ENCODE measurements around the gene WNT11. TPM values are rescaled to one million over a fixed set of nuclear protein-coding genes. Genes with fewer than 3 reads are reported as not detected.

The WNT11 gene
- polyA plus RNA-seq, 4 donors = 13.1 to 28.1 (median 15.8) TPM

GRCh38 chr11:76159303-76159937, 46.9 kb downstream of the WNT11 start:
- no peak for DNase-seq (ENCODE audit: low read depth in 4 of 4, low spot score in 3 of 4)

- no peak for DNase-seq (ENCODE audit: low read depth in 4 of 4, low spot score in 3 of 4)
Observed at GRCh38 chr11:76158394-76159302, 47.7 kb downstream of the WNT11 start.

GRCh38 chr11:76157891-76158290, 48.4 kb downstream of the WNT11 start:
- DNase-seq (ENCODE audit: low read depth in 4 of 4, low spot score in 3 of 4) = no peak

- no peak for DNase-seq (ENCODE audit: low read depth in 4 of 4, low spot score in 3 of 4)
Observed at GRCh38 chr11:76156971-76157427, 49.3 kb downstream of the WNT11 start.

GRCh38 chr11:76155500-76156227, 50.6 kb downstream of the WNT11 start:
- DNase-seq (ENCODE audit: low read depth in 4 of 4, low spot score in 3 of 4) = no peak

- DNase-seq (ENCODE audit: low read depth in 4 of 4, low spot score in 3 of 4) = no peak
Observed at GRCh38 chr11:76153571-76153923, 52.8 kb downstream of the WNT11 start.

GRCh38 chr11:76152741-76153570, 53.3 kb downstream of the WNT11 start:
- no peak for DNase-seq (ENCODE audit: low read depth in 4 of 4, low spot score in 3 of 4)

GRCh38 chr11:76152086-76152681, 54.1 kb downstream of the WNT11 start:
- peak in 2 of 4 donors; percentile 61 to 69 for DNase-seq (ENCODE audit: low read depth in 4 of 4, low spot score in 3 of 4)

GRCh38 chr11:76151556-76152085, 54.7 kb downstream of the WNT11 start:
- DNase-seq (ENCODE audit: low read depth in 4 of 4, low spot score in 3 of 4) = no peak

- DNase-seq (ENCODE audit: low read depth in 4 of 4, low spot score in 3 of 4) = no peak
Observed at GRCh38 chr11:76150141-76150540, 56.2 kb downstream of the WNT11 start.

GRCh38 chr11:76149713-76150112, 56.6 kb downstream of the WNT11 start:
- DNase-seq (ENCODE audit: low read depth in 4 of 4, low spot score in 3 of 4) = no peak

GRCh38 chr11:76148941-76149613, 57.2 kb downstream of the WNT11 start:
- DNase-seq (ENCODE audit: low read depth in 4 of 4, low spot score in 3 of 4) = no peak

GRCh38 chr11:76148231-76148630, 58.1 kb downstream of the WNT11 start:
- no peak for DNase-seq (ENCODE audit: low read depth in 4 of 4, low spot score in 3 of 4)

GRCh38 chr11:76147106-76147740, 59.1 kb downstream of the WNT11 start:
- DNase-seq (ENCODE audit: low read depth in 4 of 4, low spot score in 3 of 4) = no peak

GRCh38 chr11:76143274-76143673, 63.0 kb downstream of the WNT11 start:
- DNase-seq (ENCODE audit: low read depth in 4 of 4, low spot score in 3 of 4) = no peak

- DNase-seq (ENCODE audit: low read depth in 4 of 4, low spot score in 3 of 4) = no peak
Observed at GRCh38 chr11:76141901-76142588, 64.3 kb downstream of the WNT11 start.

- no peak for DNase-seq (ENCODE audit: low read depth in 4 of 4, low spot score in 3 of 4)
Observed at GRCh38 chr11:76140912-76141574, 65.3 kb downstream of the WNT11 start.

GRCh38 chr11:76139314-76139713, 67.0 kb downstream of the WNT11 start:
- DNase-seq (ENCODE audit: low read depth in 4 of 4, low spot score in 3 of 4) = no peak

Measured in right renal pelvis (tissue), 4 donors.